HepG2 (cell line): ENCODE results near the gene CCDC85A. TPM values are rescaled to one million over a fixed set of nuclear protein-coding genes. Genes with fewer than 3 reads are reported as not detected.
A peak's percentile ranks its signal among the peaks of the same experiment; 100 is the strongest.

Experiments used
- ATAC-seq: fragments of 200-7000 bp; cut with Tn5 transposase; 3 replicates; pipeline ENCODE4 v1.9.1; 2020; ENCODE audit warnings: mild to moderate bottlenecking, moderate library complexity
- BruUV-seq: library from RNA; stranded (reverse); fragments of 400-500 nt; replicated peaks from 2 replicates; lab custom pipeline; 2021; lab: Mats Ljungman, UMichigan
- CTCF ChIA-PET: fragments of 300-600 bp; formaldehyde crosslinking; extraction: SDS; loops from one replicate; lab custom pipeline; 2021; ENCODE audit warnings: low total read pairs, inconsistent platforms, low intra/inter-chr PET ratio; lab: Yijun Ruan, JAX
- POLR2A ChIA-PET: fragments of 350-600 bp; sonication (Branson Sonifier 250); formaldehyde crosslinking; loops from one replicate; lab custom pipeline; 2020; ENCODE audit warnings: antibody characterized with exemption, inconsistent platforms; lab: Yijun Ruan, JAX
- DNase-seq: peaks from one replicate; pipeline ENCODE4 v3.0.0-alpha.2; 2015; ENCODE audit warnings: low spot score
- FAIRE-seq: peaks from 3 replicates; lab custom pipeline; 2011; peaks lifted over from hg19 to GRCh38; lab: Jason Lieb, UNC
- H2AFZ ChIP-seq: one replicate; pipeline ENCODE4 v1.6.1; 2011; ENCODE audit warnings: low read length, inconsistent platforms
- H3K27ac ChIP-seq: fragments of 300-600 bp; 3 replicates; pipeline ENCODE4 v1.8.0; 2011; ENCODE audit warnings: mixed run types, mild to moderate bottlenecking, mixed read lengths, low read length, inconsistent platforms; ENCODE audit not compliant: insufficient read depth; ENCODE audit errors: extremely low read length
- H3K27me3 ChIP-seq, 2 experiments: fragments of 200-600 bp in 1 of 2; 2 replicates in 1 of 2; 3 replicates in 1 of 2; pipeline versions ENCODE4 v1.6.0 to v1.8.0; 2011; ENCODE audit warnings: low read length in 2 of 2, mild to moderate bottlenecking in 2 of 2, moderate library complexity in 2 of 2, inconsistent platforms in 1 of 2; ENCODE audit not compliant: insufficient read depth in 2 of 2, control insufficient read depth in 1 of 2
- H3K36me3 ChIP-seq, 2 experiments: fragments of 200-600 bp in 1 of 2; replicated peaks in 1 of 2; 2 replicates in 1 of 2; 3 replicates in 1 of 2; pipeline versions ENCODE4 v1.5.1 to v1.8.0; 2011; ENCODE audit warnings: low read length in 2 of 2, inconsistent platforms in 1 of 2; ENCODE audit not compliant: insufficient read depth in 2 of 2, control insufficient read depth in 1 of 2
- H3K4me1 ChIP-seq: 2 replicates; pipeline ENCODE4 v1.5.1; 2012; ENCODE audit warnings: low read length, inconsistent platforms; ENCODE audit not compliant: insufficient read depth
- H3K4me2 ChIP-seq: 2 replicates; pipeline ENCODE4 v1.6.0; 2011; ENCODE audit warnings: low read depth, low read length, inconsistent platforms
- H3K4me3 ChIP-seq, 3 experiments: fragments of 200-600 bp in 1 of 3; sonication (generic), shearing (Covaris generic) in 1 of 3; replicated peaks in 1 of 3; 2 replicates each; pipeline ENCODE4 v1.5.1; 2011 to 2016; ENCODE audit warnings: low read length in 3 of 3, inconsistent platforms in 2 of 3, low read depth in 2 of 3, mild to moderate bottlenecking in 2 of 3, control low read depth in 1 of 3, mixed read lengths in 1 of 3; ENCODE audit not compliant: insufficient read depth in 1 of 3
- H3K79me2 ChIP-seq: one replicate; pipeline ENCODE4 v1.6.1; 2011; ENCODE audit warnings: low read length, inconsistent platforms; ENCODE audit not compliant: insufficient read depth
- H3K9ac ChIP-seq: 2 replicates; pipeline ENCODE4 v1.6.0; 2011; ENCODE audit warnings: mild to moderate bottlenecking, low read depth, low read length, inconsistent platforms; ENCODE audit not compliant: insufficient read depth
- H3K9me3 ChIP-seq: 2 replicates; pipeline ENCODE4 v1.5.1; 2012; ENCODE audit warnings: mild to moderate bottlenecking, low read length
- H4K20me1 ChIP-seq: 2 replicates; pipeline ENCODE4 v1.6.0; 2011; ENCODE audit warnings: inconsistent platforms, mild to moderate bottlenecking, low read length, moderate library complexity; ENCODE audit not compliant: insufficient read depth
- ERF ChIP-seq: IDR thresholded peaks from 2 replicates; pipeline ENCODE4 v1.6.1; 2018; ENCODE audit warnings: missing biosample characterization, missing genetic modification reagents
- KLF13 ChIP-seq: sonication (generic); formaldehyde crosslinking; IDR thresholded peaks from 2 replicates; pipeline ENCODE4 v1.4.0; 2020; ENCODE audit warnings: mild to moderate bottlenecking, missing genetic modification reagents
- MAFK ChIP-seq, 2 experiments: IDR thresholded peaks in 1 of 2; conservative IDR thresholded peaks in 1 of 2; 2 replicates each; pipeline ENCODE4 v1.6.1; 2011; ENCODE audit warnings: improper control_type of control experiment in 2 of 2, low read length in 2 of 2
- PPARG ChIP-seq: conservative IDR thresholded peaks from 2 replicates; pipeline ENCODE4 v1.6.1; 2016; ENCODE audit warnings: missing biosample characterization, missing genetic modification reagents
- REPIN1 ChIP-seq: sonication (generic); formaldehyde crosslinking; IDR thresholded peaks from 2 replicates; pipeline ENCODE4 v1.8.0; 2022; ENCODE audit warnings: missing genetic modification reagents, low read depth, mild to moderate bottlenecking, borderline replicate concordance
- RFX3 ChIP-seq: IDR thresholded peaks from 2 replicates; pipeline ENCODE4 v1.6.1; 2016; ENCODE audit warnings: missing biosample characterization, missing genetic modification reagents
- SMAD3 ChIP-seq: sonication (generic); formaldehyde crosslinking; IDR thresholded peaks from 2 replicates; pipeline ENCODE4 v1.4.0; 2020; ENCODE audit warnings: missing genetic modification reagents
- SP140L ChIP-seq: sonication (generic); formaldehyde crosslinking; IDR thresholded peaks from 2 replicates; pipeline ENCODE4 v1.4.0; 2020; ENCODE audit warnings: missing genetic modification reagents, borderline replicate concordance
- ZMAT5 ChIP-seq: sonication (generic); formaldehyde crosslinking; IDR thresholded peaks from 2 replicates; pipeline ENCODE4 v1.5.0; 2020; ENCODE audit warnings: mild to moderate bottlenecking, low read depth, missing genetic modification reagents, borderline replicate concordance
- ZNF10 ChIP-seq: sonication (generic); formaldehyde crosslinking; IDR thresholded peaks from 2 replicates; pipeline ENCODE4 v1.4.0; 2020; ENCODE audit warnings: mild to moderate bottlenecking, low read depth, missing genetic modification reagents, borderline replicate concordance
- ZNF446 ChIP-seq: sonication (generic); formaldehyde crosslinking; IDR thresholded peaks from 2 replicates; pipeline ENCODE4 v1.5.0; 2020; ENCODE audit warnings: mild to moderate bottlenecking, missing genetic modification reagents
- ZNF772 ChIP-seq: sonication (generic); formaldehyde crosslinking; IDR thresholded peaks from 2 replicates; pipeline ENCODE4 v1.5.0; 2020; ENCODE audit warnings: mild to moderate bottlenecking, missing genetic modification reagents
- WGBS: methylation state at CpG from one replicate; pipeline ENCODE4 v1.1.6; 2017; ENCODE audit warnings: low lambda C conversion rate; 5-methylcytosine and 5-hydroxymethylcytosine counted together
- in situ Hi-C: cut with HindIII; loops from 2 replicates; pipeline ENCODE4 v1.10.0; 2017; ENCODE audit warnings: low pct_unique_long_range_greater_than_20kb; ENCODE audit not compliant: extremely low pct_ligation_motif_present
- intact Hi-C: fragments of 100-400 bp; cut with micrococcal nuclease; formaldehyde crosslinking; loops from one replicate; pipeline ENCODE4 v1.10.0; 2022; ENCODE audit not compliant: unreplicated experiment
- polyA plus RNA-seq, 8 experiments: library from polyadenylated mRNA; depleted of rRNA in 3 of 8; stranded (reverse) in 7 of 8; unstranded in 1 of 8; fragments of >200 nt; fragmentation: Illumina TruSeq in 4 of 8; extraction: Trizol in 4 of 8; gene quantifications; 2 replicates each; pipeline versions ENCODE4 v1.2.1 to v1.2.3, GENCODE V29; 2011 to 2016; ENCODE audit warnings: low read depth in 4 of 8, missing spikeins in 1 of 8, mixed read lengths in 1 of 8; ENCODE audit not compliant: insufficient read depth in 1 of 8
- total RNA-seq, 5 experiments: library from RNA; depleted of rRNA; stranded (reverse); fragments of >200 nt; fragmentation: Illumina TruSeq; extraction: Trizol; gene quantifications; 2 replicates each; pipeline ENCODE4 v1.2.3, GENCODE V29; 2016; ENCODE audit warnings: low read depth in 1 of 5
- TF ChIP-seq, protein P1 (sequence below): sonication (generic); formaldehyde crosslinking; IDR thresholded peaks from 2 replicates; pipeline ENCODE4 v1.5.1; 2020; ENCODE audit warnings: missing genetic modification reagents, mild to moderate bottlenecking, borderline replicate concordance
- TF ChIP-seq, protein P2 (sequence below): sonication (generic); formaldehyde crosslinking; IDR thresholded peaks from 2 replicates; pipeline ENCODE4 v1.5.1; 2020; ENCODE audit warnings: mild to moderate bottlenecking, missing genetic modification reagents, moderate library complexity

The CCDC85A gene
- total and polyA plus RNA-seq, 2 of the 13 experiments (the other 11 are each of a cell fraction or from before 2014, with no cell fraction given), result not detected

DNA sequence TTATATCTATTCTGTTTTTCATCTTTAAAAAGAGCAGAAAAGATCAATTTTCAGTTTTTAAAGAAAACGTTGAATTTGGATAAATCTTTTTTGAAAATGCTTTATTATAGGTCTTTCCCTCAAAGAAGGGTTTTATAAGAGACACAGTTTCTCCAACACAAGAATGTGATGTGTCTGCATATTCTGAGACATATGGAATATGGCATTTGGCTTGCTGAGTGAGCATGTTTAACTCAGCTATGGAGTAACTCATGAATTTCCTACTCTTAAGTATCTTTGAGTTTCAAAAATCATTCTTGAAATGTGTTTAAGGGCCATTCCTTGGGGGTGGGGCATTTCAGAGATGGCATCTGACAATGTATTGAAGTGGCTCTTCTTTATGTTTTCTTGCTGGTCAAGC, 191.5 kb downstream of the CCDC85A start:
- DNase-seq (no peak), FAIRE-seq (no peak), ATAC-seq (no peak)
- CTCF ChIA-PET, result no interaction called here
- in situ Hi-C loops, result no loop called here
- Histone ChIP-seq H3K4me3 (no peak overlapping the region), H3K36me3 (no peaks in the 10 kb centered on the region), H4K20me1 (no peaks in the 10 kb centered on the region), H3K4me2 (no peak overlapping the region), H2AFZ (no peak overlapping the region), H3K9ac (no peak overlapping the region), H3K4me1 (no peaks in the 10 kb centered on the region), H3K27me3 (no peaks in the 10 kb centered on the region), H3K79me2 (no peaks in the 10 kb centered on the region), H3K9me3 (no peaks in the 10 kb centered on the region), H3K27ac (no peak overlapping the region)
- no TSS peak for BruUV-seq
- no peak for TF ChIP-seq ZNF446 (CRISPR knock-in tag)
- peak; percentile 29 to 33; a peak in 2 of 4 replicates for TF ChIP-seq MAFK (conservative IDR thresholded peaks at IDR 0.05 in 1 of 2, IDR thresholded peaks at IDR 0.05 in 1 of 2; ENCODE audit: low read length in 2 of 2)
- TF ChIP-seq SMAD3, result no peak
- no peak for TF ChIP-seq RFX3 (CRISPR knock-in tag)
- intact Hi-C loops, result no loop called here
- POLR2A ChIA-PET, result no interaction called here
- WGBS, result 0% methylated on average over 1 of the region's 1 CpG

- Histone ChIP-seq H4K20me1 (no peaks in the 10 kb centered on the region), H3K9ac (no peak overlapping the region), H2AFZ (no peak overlapping the region), H3K79me2 (no peaks in the 10 kb centered on the region), H3K36me3 (no peaks in the 10 kb centered on the region), H3K4me2 (no peak overlapping the region), H3K4me1 (no peaks in the 10 kb centered on the region), H3K4me3 (no peak overlapping the region), H3K27ac (no peak overlapping the region), H3K27me3 (no peaks in the 10 kb centered on the region), H3K9me3 (no peaks in the 10 kb centered on the region)
- DNase-seq (no peak), ATAC-seq (no peak), FAIRE-seq (no peak)
- 15% methylated on average over 2 of the region's 2 CpGs for WGBS
- ChIA-PET CTCF (no interaction called here), POLR2A (no interaction called here)
- no TSS peak for BruUV-seq
- intact Hi-C loops, result no loop called here
- in situ Hi-C loops, result no loop called here
- TF ChIP-seq REPIN1, result no peak
- TF ChIP-seq, protein P1, sequence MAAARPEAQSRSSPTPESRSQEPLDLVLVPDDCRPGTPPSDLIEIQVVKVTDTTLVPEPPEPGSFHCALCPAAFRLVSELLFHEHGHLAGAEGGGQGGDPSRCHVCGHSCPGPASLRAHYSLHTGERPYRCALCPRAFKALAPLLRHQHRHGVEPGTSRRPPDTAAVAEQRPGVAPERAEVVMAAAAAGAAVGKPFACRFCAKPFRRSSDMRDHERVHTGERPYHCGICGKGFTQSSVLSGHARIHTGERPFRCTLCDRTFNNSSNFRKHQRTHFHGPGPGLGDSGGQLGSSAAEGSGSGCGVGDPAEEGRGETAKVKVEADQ, result no peak
- TF ChIP-seq ZNF772 (CRISPR knock-in tag), result no peak
- TF ChIP-seq ZNF10 (CRISPR knock-in tag), result no peak
- no peak for TF ChIP-seq KLF13
- TF ChIP-seq, protein P2, sequence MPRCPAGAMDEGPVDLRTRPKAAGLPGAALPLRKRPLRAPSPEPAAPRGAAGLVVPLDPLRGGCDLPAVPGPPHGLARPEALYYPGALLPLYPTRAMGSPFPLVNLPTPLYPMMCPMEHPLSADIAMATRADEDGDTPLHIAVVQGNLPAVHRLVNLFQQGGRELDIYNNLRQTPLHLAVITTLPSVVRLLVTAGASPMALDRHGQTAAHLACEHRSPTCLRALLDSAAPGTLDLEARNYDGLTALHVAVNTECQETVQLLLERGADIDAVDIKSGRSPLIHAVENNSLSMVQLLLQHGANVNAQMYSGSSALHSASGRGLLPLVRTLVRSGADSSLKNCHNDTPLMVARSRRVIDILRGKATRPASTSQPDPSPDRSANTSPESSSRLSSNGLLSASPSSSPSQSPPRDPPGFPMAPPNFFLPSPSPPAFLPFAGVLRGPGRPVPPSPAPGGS (CRISPR knock-in tag), result no peak
- no peak for TF ChIP-seq PPARG
- TF ChIP-seq SP140L (CRISPR knock-in tag), result no peak
- TF ChIP-seq ERF (CRISPR knock-in tag), result no peak
- no peak for TF ChIP-seq ZMAT5 (CRISPR knock-in tag)
Measured at GRCh38 chr2:56376699-56377665, 193.2 kb downstream of the CCDC85A start.
